NCI-H345 treated with DMSO at 0.1 percent for 48 hours (cell line): ENCODE data around the gene HOXB2.
"Not testable (repeated sequence)": the region's sequence is repeated elsewhere in the genome, so short reads cannot be mapped to it uniquely, and the experiment has no call there.

Experiments used
- DNase-seq: peaks from one replicate; lab custom pipeline; 2025; ENCODE audit not compliant: unreplicated experiment; lab: John Stamatoyannopoulos, UW

HOXB2 gene

DNA sequence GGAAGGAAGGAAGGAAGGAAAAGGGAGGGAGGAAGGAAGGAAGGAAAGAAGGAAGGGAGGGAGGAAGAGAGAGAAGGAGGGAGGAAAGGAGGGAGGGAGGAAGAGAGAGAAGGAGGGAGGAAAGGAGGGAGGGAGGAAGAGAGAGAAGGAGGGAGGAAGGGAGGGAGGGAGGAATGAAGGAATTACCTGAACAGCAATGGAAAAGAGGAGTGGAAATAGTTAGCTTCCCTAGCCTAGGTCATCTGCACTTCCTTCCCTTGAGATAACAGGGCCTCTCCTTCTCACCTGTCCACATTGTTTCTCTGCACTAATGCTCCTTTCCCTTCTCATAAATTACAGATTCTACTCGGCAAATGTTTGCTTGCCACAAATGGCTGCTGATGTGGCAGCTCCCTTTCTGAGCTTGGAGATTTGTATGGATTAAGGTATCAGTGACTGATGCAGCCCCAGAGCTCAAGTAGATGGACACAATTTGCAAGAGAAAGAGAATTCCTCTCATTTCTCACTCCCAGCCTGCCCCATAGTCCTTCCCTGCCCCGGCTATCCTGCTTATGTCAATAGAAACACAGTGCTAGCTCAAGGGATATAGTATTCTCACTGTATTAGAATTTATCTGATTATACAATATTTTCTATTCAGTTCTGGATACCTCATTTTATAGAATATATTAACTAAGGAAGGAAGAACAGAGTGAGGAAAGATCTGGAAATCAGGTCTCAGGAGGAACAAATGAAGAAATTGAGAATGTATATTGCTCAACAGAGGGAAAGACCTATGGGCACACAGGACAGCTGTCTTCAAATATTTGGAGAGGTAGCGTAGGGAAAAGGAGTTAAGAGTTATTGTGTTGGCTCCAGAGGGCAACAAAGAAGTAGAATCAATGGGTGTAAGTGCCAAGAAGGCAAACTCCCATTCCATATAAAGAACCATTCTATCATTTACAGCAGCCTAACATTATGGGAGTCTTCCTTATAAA is 28.7 kb downstream of the HOXB2 start:
- no peak for DNase-seq

GRCh38 chr17:48514477-48514876 is 30.4 kb downstream of the HOXB2 start:
- DNase-seq: no peak

DNA sequence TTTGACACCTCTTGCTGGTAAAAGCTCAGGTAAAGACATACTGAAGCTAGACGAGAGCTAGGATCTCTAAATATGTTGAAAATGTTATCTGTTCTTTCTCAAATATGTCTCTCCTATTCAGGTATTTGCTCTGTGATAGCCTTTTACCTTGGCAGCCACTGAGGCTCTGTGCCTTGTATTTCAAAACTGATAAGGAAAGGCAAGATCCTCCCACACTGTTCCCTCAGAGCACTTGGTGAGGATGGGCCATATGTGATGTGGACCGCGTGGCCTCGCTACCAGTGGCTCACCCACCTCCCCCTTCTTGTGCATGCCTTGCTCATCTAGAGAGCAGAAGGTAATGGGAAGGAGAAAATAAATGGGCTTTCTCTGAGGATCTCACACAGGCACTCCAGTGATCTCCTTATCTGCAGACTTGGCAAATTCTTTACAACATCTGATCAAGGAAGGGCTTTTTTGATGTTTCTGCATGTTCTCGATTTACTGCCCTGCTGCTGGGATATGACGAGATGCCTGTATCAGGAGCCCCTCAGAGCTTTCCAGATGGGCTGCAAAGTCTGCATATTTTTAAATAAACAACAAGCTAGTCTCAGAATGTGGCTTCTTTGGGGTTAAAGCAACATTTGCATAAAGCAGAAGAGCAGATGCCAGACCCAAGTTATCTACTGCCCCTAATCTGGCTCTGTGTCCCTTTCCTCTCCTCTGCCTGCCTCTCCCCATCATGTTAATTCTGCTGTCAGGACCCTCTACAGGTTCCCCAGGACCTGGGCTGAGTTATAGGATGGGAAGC is 31.0 kb downstream of the HOXB2 start:
- DNase-seq: no peak

- no peak for DNase-seq
These were observed 31.8 kb downstream of the HOXB2 start for GRCh38 chr17:48513097-48513496.

DNA sequence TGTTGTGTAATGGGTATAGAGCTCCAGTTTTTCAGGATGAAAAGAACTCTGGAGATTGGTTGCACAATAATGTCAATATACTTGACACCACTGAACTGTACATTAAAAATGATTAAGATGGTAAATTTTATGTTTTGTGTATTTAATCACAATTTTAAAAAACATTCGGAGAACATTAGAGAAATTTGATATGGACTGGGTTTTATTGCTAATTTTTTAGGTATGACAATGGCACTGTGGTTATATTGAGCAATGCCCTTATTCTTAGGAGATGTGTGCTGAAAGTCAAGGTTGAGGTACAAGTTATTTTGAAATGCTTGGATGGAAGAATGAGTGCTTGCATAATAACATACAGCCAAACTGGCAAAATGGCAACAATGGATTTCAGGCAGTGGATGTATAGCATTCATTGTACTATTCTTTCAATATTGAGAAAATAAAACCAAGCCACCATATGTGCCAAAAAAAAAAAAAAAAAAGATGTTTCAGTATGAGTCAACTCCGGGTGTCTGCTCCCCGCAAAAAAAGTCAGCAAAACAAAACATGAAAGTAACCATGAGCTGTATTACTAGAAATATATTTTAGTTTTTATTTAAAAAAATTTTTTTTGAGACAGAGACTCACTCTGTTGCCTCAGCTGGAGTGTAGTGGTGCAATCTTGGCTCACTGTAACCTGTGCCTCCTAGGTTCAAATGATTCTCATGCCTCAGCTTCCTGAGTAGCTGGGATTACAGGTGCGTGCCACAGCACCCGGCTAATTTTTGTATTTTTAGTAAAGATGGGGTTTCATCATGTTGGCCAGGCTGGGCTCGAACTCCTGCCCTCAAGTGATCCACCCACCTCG is 33.9 kb downstream of the HOXB2 start:
- no peak for DNase-seq

DNA sequence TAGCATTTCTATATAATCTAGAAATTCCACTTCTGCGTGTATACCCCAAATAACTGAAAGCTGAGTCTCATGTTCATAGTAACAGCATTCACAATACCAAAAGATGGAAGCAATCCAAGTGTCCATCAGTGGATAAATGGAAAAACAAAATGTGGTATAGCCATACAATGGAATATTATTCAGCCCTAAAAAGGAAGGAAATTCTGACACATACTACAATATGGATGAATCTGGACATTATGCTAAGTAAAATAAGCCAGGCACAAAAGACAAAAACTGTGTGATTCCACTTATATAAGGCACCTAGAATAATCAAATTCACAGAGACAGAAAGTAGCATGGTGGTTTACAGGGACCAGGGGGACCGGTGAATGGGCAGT is 34.5 kb downstream of the HOXB2 start:
- no peak for DNase-seq

- DNase-seq: not testable (repeated sequence)
These were observed 35.2 kb downstream of the HOXB2 start for GRCh38 chr17:48509708-48510107.

DNA sequence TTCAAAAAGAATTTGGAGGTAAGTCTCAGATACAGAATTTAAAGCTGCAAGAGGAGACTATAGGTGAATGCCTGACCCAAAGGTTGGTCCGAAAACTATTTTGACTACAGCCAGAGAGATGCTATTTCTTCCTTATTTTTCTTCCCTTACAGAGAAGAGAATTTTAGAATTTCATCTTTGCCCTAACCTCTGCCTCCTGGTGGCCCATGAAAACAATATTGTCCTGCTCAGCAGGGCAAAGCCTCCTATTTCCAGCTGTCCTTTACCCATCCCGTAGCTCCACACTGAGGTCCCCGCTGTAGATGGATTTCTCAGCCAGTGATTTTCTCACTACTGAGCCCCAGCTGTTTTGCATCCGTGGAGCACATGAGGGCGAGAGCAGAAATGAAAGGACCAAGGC is 38.7 kb downstream of the HOXB2 start:
- no peak for DNase-seq

- peak; percentile 96 for DNase-seq
These were observed 39.1 kb downstream of the HOXB2 start for GRCh38 chr17:48505788-48506187.

DNA sequence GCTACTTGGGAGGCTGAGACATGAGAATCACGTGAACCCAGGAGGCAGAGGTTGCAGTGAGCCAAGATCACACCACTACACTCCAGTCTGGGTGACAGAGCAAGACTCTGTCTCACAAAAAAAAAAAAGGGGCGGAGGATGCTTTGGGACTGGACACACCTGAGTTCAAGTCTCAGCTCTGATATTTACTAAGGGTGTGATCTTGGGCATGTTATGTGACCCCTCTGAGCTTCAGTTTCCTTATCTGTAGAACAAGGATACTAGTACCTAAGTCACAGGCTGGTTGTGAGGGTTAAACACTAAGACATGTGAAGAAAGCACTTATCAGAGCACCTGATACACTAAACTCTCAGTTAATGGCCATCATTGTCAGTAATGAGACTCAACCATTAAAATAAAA is 40.0 kb downstream of the HOXB2 start:
- no peak for DNase-seq

GRCh38 chr17:48503747-48504146 is 41.2 kb downstream of the HOXB2 start:
- no peak for DNase-seq

DNA sequence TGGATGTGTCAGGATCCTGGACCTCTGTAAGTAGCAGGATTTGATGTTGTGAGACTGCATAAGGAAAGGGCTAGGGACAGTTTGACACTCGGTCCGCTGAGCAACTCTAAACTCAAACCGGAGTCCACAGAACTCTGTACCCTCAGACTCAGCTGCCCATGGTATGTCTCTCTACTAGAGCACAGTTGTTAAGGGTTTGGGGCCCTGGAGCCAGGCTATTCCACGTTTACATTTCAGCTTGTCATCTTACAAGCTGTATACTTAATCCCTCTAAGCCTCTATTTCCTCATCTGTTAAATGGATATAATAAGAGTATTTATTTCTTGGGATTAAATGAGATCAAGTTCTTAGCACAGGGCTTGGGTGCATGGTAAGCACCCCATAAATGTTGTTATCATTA is 42.0 kb downstream of the HOXB2 start:
- DNase-seq: no peak

DNA sequence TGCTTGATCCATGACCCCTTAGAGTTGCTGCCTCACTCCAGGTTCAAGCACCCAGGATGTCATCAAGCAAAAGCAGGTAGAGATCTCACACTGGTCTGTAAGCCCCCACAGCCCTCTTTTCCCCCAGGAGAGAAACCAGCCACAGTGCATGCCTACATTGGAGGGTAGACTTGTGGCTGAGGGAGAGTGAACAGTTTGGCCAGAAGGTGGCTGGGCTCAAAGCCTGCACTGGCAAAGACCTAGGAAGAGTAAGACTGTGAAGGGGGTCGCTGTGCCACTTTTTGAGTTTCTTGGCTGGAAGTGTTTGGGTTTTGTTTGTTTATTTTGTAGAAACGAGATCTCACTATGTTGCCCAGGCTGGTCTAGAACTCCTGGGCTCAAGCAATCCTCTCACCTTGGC is 42.6 kb downstream of the HOXB2 start:
- DNase-seq: no peak

GRCh38 chr17:48500435-48501426 is 44.2 kb downstream of the HOXB2 start:
- DNase-seq: no peak

DNA sequence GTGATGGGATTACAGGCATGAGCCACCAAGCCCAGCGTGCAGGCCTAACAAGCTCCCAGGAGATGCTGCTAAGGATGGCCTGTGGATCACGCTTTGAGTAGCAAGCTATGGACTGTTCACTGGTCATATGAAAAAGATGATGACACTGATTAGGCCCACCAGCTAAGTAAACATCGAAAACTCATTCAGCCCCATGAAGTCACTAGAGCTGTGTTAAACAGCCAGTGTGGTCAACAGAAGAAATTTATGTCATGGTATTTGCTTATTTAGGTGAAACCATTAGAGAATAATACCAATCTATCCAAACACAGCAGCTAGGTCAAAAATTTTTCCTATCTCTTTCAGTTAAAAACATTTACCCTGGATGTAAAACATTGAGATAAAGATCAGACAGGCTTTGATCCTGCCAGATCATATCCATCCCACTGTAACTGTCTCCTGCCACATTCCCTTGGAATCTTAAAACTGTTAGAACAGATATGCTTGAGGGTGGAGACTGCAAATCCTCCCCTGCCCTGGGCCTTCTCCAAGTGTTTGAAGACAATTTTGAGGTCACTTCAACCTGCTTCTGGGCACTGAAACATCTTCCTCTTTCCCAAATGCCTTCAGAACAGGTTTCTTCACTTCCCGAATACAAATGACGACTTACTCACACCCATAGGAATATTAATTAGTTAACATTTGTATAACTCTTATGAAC is 45.0 kb downstream of the HOXB2 start:
- no peak for DNase-seq

DNA sequence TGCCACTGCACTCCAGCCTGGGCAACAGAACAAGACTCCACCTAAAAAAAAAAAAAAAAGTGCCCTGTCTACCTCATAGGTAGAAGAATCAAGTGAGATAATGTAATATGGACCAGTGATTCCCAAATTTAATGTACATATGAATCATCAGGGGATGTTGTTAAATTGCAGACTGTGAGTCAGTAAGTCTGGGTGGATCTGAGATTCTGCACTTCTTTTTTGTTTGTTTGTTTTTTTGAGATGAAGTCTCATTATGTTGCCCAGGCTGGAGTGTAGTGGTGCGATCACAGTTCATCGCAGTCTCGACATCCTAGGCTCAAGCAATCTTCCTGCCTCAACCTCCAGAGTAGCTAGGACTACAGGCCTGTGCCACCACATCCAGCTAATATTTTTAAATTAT is 45.7 kb downstream of the HOXB2 start:
- no peak for DNase-seq

DNA sequence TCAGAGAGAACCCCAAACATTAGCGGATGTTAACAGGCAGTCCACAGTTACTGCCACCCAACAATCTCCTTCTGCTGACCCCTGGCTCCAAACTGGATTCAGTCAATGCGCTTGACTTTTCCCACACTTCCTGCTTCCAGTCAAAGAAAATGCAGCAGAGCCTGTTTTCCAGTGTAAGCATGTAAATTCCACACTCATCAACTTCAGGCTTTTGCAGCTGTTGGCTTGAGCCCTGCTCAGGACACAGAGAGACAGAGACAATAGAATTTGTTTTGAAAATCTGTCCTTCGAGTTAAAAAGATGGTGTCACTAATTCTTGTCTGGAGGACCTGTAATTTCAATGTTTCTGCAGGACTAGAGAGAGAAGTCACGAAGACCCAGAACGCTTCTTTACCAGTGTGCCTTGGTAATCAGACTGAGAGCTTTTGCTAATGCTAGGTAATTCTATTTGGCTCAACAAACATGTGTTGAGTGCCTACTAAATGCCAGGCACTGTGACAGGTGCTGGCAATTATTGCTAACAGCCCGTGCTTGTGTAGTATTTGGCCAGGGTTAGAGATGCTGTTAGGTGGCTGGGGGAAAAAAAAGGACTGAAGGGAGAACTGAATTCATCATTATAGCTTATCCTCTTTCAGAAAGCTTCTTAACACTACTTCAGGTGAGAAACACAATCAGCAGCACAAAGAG is 46.6 kb downstream of the HOXB2 start:
- DNase-seq: peak; percentile 83

- DNase-seq: no peak
These were observed 47.8 kb downstream of the HOXB2 start for GRCh38 chr17:48497103-48497502.

DNA sequence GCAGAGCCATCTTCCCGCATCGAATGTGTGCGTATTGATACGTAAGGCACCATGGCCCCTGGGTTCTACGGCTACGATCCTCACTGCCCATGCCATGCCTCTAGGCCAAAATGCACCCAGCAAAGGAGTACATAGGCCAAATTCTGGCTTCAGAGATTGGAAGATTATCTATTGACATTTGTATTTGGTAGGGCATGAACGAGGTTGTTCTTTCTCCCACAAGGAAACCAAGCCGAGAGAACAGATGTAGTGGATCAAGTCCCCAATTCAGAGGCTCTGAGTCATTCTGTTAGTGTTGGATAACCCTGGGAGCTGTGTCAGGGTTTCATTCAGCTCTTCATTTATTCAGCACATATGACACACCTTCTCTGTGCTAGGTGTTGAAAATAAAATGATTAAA is 50.6 kb downstream of the HOXB2 start:
- no peak for DNase-seq
